Measurements from ENCODE around the gene HNRNPA2B1. TPM values are rescaled to one million over a fixed set of nuclear protein-coding genes. Genes with fewer than 3 reads are reported as not detected.

Gene HNRNPA2B1
- total and polyA plus RNA-seq, 2 of the 4 experiments (the other 2 are of a cell fraction): 49.3 to 515 TPM

DNA sequence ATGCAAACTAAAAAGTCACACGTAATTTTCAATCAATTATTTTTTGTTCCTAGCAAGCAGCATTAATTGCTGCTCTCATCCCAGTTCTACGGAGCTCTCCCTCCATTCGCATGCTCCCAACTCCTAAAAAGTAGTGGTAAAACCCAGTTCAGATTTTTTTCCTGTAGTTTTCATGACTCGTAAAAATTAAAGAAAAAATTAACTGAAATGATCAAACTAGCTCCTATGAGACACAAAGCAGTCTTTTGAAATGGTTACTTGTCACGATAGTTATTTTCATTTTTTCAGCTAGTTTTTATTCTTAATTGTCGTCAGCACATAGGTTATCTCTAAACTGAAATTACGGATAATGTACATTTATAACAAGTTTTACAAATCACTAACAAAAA is 1.8 kb downstream of the HNRNPA2B1 start:
- no peak overlapping the region for H2BK20ac ChIP-seq (ENCODE audit: low read depth, low read length)
- no peak overlapping the region for H2BK15ac ChIP-seq (ENCODE audit: low read depth, low read length)
- peak overlapping the region; percentile 81 for H3K4me3 ChIP-seq (ENCODE audit: insufficient read depth, low read depth, low read length)
- TF ChIP-seq, protein P1, sequence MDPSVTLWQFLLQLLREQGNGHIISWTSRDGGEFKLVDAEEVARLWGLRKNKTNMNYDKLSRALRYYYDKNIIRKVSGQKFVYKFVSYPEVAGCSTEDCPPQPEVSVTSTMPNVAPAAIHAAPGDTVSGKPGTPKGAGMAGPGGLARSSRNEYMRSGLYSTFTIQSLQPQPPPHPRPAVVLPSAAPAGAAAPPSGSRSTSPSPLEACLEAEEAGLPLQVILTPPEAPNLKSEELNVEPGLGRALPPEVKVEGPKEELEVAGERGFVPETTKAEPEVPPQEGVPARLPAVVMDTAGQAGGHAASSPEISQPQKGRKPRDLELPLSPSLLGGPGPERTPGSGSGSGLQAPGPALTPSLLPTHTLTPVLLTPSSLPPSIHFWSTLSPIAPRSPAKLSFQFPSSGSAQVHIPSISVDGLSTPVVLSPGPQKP (IDR thresholded peaks at IDR 0.05; ENCODE audit: borderline replicate concordance, low read depth, low read length): no peak
- TF ChIP-seq POLR2A (IDR thresholded peaks at IDR 0.05; ENCODE audit: low read depth, low read length) (no peak), MAFK (IDR thresholded peaks at IDR 0.05; ENCODE audit: low read depth, low read length) (no peak), MXI1 (IDR thresholded peaks at IDR 0.05; ENCODE audit: borderline replicate concordance, low read depth, low read length) (no peak)
- H4K5ac ChIP-seq (ENCODE audit: low read depth, low read length): no peak overlapping the region
- dilution Hi-C loops (cut with HindIII; ENCODE audit: low sequenced_read_pairs, unreplicated experiment): no loop called here
- H3K9me1 ChIP-seq (ENCODE audit: insufficient read depth, low read length): no peaks in the 10 kb centered on the region
- peak overlapping the region; percentile 35; the same call in 1 of the 2 replicates for H3K23ac ChIP-seq (ENCODE audit: low read depth, low read length)
- no peak overlapping the region for H4K91ac ChIP-seq (ENCODE audit: insufficient read depth, low read depth, low read length)
- intact Hi-C loops (cut with micrococcal nuclease): loop anchor here (1.0 to 5.0 kb wide), 4 partner anchors 42 to 306 kb away; no protein-coding TSS in a partner anchor
- H2AK5ac ChIP-seq (ENCODE audit: low read depth, low read length): no peak overlapping the region
- no peak overlapping the region for H2AK9ac ChIP-seq (replicated peaks; ENCODE audit: low read depth, low read length, poor library complexity)
- H4K8ac ChIP-seq (ENCODE audit: low read depth in 2 of 2, low read length in 2 of 2): no peak overlapping the region
- H3K14ac ChIP-seq (replicated peaks; ENCODE audit: low read depth, low read length): no peak overlapping the region
- H3K9ac ChIP-seq (ENCODE audit: low read depth, low read length): peak overlapping the region; percentile 97
- 0% methylated on average over 1 of the region's 7 CpGs; no CpG with 5 or more reads in 1 of the 2 experiments for WGBS, 2 experiments (ENCODE audit: extremely low coverage in 2 of 2, insufficient read length in 1 of 2)
- peaks cover 82% of the 10 kb centered on the region for H4K20me1 ChIP-seq (ENCODE audit: insufficient read depth, low read length)
- peak overlapping the region; percentile 98 for H3K56ac ChIP-seq (ENCODE audit: extremely low read depth, insufficient read depth, low read length)
- H3K27me3 ChIP-seq (ENCODE audit: control insufficient read depth, insufficient read depth, low read length): no peaks in the 10 kb centered on the region
- BruUV-seq (replicated peaks): no TSS peak
- H2BK120ac ChIP-seq (ENCODE audit: low read depth, low read length): no peak overlapping the region
- H3K18ac ChIP-seq (ENCODE audit: low read depth, low read length): no peak overlapping the region
- H3K4ac ChIP-seq (ENCODE audit: low read depth, low read length): no peak overlapping the region
- H2BK5ac ChIP-seq (ENCODE audit: low read depth, low read length, poor library complexity, severe bottlenecking): peak overlapping the region; percentile 93
- peak overlapping the region; percentile 34; the same call in 1 of the 2 replicates for H3K27ac ChIP-seq (ENCODE audit: insufficient read depth, low read length)
- peaks cover 28% of the 10 kb centered on the region for H3K36me3 ChIP-seq (ENCODE audit: control insufficient read depth, insufficient read depth, low read length)
- H3K79me1 ChIP-seq (ENCODE audit: low read depth in 1 of 2, low read length in 2 of 2): peaks cover 4 to 10% of the 10 kb centered on the region in 2 experiments; a peak in 3 of 4 replicates
- in situ Hi-C loops (cut with MboI; ENCODE audit: low sequenced_read_pairs): loop anchor here (10.0 kb wide), 2 partner anchors 906 to 946 kb away; partner anchors contain the start of genes HOXA2, HOXA5 and HOXA6
- H3K4me1 ChIP-seq (ENCODE audit: control insufficient read depth, insufficient read depth, low read length): peaks cover 5% of the 10 kb centered on the region
- no peaks in the 10 kb centered on the region for H3K9me3 ChIP-seq (ENCODE audit: control insufficient read depth, insufficient read depth, low read length)
- no peak overlapping the region for H2AFZ ChIP-seq (replicated peaks; ENCODE audit: low read length, poor library complexity)
- DNase-seq: no peak
- peak overlapping the region; percentile 85 for H3K4me2 ChIP-seq (ENCODE audit: low read depth, low read length)
- ChIA-PET CTCF (interaction anchor here (0.6 to 2.7 kb wide), 7 partner anchors 10 to 120 kb away, joined by 3 to 12 read pairs (median 4); no protein-coding TSS in a partner anchor), POLR2A (ENCODE audit: unreplicated experiment) (no interaction called here)
- no peak for ATAC-seq (ENCODE audit: low read depth)

Data from IMR-90 (cell line).